Chondrocyte (in vitro differentiated cells): ENCODE data around the gene PHF21B. TPM values are rescaled to one million over a fixed set of nuclear protein-coding genes. Genes with fewer than 3 reads are reported as not detected.
"Not testable (repeated sequence)": the region's sequence is repeated elsewhere in the genome, so short reads cannot be mapped to it uniquely, and the experiment has no call there.

Experiments
- DNase-seq: peaks from one replicate; pipeline ENCODE4 v3.0.0; 2021; ENCODE audit warnings: mixed read lengths, low spot score
- H3K27ac Mint-ChIP-seq: one replicate; pipeline ENCODE4 v1.8.0; 2021; ENCODE audit warnings: mild to moderate bottlenecking, moderate library complexity, mixed read lengths; ENCODE audit not compliant: unreplicated experiment
- H3K27me3 Mint-ChIP-seq: 2 replicates; pipeline ENCODE4 v1.8.0; 2021; ENCODE audit warnings: low read depth, mixed read lengths
- H3K36me3 Mint-ChIP-seq: 2 replicates; pipeline ENCODE4 v1.8.0; 2021; ENCODE audit warnings: low read depth, mixed read lengths
- H3K4me1 Mint-ChIP-seq: 2 replicates; pipeline ENCODE4 v1.8.0; 2021; ENCODE audit warnings: low read depth, mild to moderate bottlenecking, mixed read lengths
- H3K4me3 Mint-ChIP-seq: one replicate; pipeline ENCODE4 v1.8.0; 2021; ENCODE audit warnings: mild to moderate bottlenecking, moderate library complexity, mixed read lengths; ENCODE audit not compliant: unreplicated experiment
- H3K9me3 Mint-ChIP-seq: 2 replicates; pipeline ENCODE4 v1.8.0; 2021; ENCODE audit warnings: low read depth, mixed read lengths
- total RNA-seq: library from RNA; stranded (reverse); gene quantifications from 3 replicates; pipeline ENCODE4 v1.2.1, GENCODE V29; 2021
- TF ChIP-seq, protein P1 (sequence below): fragments of 200-600 bp; sonication (generic); IDR thresholded peaks from 2 replicates; pipeline ENCODE4 v1.5.0; 2021; ENCODE audit warnings: antibody characterized with exemption, mild to moderate bottlenecking, moderate library complexity

Gene PHF21B
- total RNA-seq, 1 donor from 2014 or later: 0.82 TPM

DNA sequence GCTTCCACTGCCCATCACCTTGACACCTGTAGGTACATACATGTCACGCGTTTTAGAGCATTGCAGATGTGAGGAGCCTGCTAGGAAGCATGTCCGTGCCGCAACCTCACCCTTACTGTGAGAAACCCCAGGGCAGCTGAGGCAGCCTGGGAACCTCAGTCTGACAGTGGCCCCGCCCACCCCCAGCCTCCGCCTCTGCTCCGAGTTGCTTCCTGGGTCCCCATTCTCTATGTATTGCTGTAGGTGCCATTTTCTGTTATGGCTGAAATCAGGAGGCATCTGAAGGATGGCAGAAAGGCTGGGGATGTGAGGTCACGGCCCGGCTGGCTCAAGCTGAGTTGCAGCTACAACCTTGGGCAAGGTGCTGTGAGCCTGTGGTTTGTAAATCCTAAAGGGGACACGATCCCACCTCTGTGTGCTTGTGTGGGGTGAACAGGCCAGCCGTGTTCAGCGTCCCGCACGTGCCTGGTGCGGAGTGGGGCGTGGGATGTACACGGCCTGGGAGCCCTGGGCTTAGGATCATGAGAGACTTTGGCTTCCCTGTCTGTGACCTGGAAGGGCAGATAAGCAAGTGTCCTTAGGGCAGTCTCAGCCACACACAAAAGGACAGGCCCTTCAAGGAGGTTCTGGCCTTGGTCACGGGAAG, 102.7 kb downstream of the PHF21B start:
- peaks cover 6% of the 10 kb centered on the region for H3K36me3 Mint-ChIP-seq
- no peak overlapping the region for H3K4me3 Mint-ChIP-seq
- DNase-seq: no peak
- no peaks in the 10 kb centered on the region for H3K4me1 Mint-ChIP-seq
- no peak overlapping the region for H3K27ac Mint-ChIP-seq
- peaks cover 17% of the 10 kb centered on the region for H3K9me3 Mint-ChIP-seq
- TF ChIP-seq, protein P1, sequence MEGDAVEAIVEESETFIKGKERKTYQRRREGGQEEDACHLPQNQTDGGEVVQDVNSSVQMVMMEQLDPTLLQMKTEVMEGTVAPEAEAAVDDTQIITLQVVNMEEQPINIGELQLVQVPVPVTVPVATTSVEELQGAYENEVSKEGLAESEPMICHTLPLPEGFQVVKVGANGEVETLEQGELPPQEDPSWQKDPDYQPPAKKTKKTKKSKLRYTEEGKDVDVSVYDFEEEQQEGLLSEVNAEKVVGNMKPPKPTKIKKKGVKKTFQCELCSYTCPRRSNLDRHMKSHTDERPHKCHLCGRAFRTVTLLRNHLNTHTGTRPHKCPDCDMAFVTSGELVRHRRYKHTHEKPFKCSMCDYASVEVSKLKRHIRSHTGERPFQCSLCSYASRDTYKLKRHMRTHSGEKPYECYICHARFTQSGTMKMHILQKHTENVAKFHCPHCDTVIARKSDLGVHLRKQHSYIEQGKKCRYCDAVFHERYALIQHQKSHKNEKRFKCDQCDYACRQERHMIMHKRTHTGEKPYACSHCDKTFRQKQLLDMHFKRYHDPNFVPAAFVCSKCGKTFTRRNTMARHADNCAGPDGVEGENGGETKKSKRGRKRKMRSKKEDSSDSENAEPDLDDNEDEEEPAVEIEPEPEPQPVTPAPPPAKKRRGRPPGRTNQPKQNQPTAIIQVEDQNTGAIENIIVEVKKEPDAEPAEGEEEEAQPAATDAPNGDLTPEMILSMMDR: no peak
- H3K27me3 Mint-ChIP-seq: peaks cover 1% of the 10 kb centered on the region

DNA sequence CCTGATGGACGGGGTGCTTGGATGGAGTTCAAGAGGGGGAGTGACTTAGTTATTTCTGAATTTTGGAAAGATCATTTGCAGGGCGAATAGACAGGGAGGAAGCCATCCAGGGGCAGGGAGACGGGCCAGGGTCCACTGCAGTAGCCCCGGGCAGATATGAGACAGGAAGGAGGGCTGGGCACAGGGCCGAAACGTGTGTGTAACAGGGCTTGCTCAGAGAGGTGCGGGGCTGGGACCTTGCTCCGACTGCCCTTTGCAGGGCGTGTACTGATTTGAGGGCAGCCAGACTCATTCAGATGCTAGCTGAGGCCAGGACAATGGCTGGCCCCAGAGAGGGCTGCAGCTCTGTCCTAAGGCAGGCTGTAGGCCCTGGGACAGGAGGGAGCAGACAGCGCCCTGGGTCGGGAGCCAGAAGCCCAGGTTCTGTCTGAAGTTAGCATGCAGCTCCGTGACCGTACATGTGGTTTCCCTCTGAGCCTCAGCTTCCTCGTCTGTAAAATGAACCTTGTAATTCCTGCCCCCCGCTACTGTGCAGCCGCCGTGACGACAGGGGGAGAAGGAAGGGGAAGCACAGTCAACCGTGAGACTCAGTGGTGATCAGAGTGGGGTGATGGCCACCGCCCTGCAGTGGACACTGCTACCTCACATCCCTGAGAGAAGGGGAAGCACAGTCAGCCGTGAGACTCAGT, 103.4 kb downstream of the PHF21B start:
- H3K27ac Mint-ChIP-seq: no peak overlapping the region

DNA sequence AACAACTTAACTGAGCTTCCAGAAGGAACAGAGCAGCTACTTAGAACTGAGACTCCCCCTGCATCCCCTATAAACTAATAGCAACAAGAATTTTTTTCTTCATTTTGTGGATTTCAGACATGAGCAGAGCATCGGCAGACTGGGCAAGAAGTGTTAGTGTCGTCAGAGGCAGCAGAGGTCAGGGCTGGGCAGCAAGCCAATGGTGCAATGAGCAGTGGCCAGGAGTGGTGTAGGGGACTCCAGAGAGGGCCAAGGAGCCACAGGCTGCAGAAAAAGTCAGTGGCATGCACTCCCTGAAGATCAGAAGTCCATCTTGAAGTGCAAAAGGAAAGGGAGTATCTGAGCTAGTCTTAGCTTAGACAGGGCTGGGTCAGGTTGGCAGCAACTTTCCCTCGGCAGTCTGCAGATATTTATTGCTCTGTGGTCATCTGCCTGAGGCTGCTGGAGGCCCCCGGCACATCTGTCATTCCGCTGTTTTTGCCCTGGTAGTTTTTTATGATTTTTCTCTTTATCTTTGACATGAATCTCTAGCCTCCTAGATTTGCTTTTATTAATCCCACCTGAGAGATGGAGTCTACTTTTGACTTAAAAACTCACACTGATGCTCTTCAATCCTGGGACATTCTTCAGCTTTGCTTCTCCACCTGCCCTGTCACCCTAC, 105.2 kb downstream of the PHF21B start:
- peaks cover 30% of the 10 kb centered on the region for H3K9me3 Mint-ChIP-seq
- not testable (repeated sequence) for H3K27ac Mint-ChIP-seq, H3K4me3 Mint-ChIP-seq, H3K27me3 Mint-ChIP-seq, H3K4me1 Mint-ChIP-seq, H3K36me3 Mint-ChIP-seq, DNase-seq

More for the DNA sequence above, 103.4 kb downstream of the PHF21B start:
- DNase-seq: no peak
- Mint-ChIP-seq H3K9me3 (peaks cover 24% of the 10 kb centered on the region), H3K4me1 (no peaks in the 10 kb centered on the region), H3K36me3 (peaks cover 5% of the 10 kb centered on the region), H3K4me3 (no peak overlapping the region), H3K27me3 (peaks cover 1% of the 10 kb centered on the region)
- TF ChIP-seq, protein P1: no peak

DNA sequence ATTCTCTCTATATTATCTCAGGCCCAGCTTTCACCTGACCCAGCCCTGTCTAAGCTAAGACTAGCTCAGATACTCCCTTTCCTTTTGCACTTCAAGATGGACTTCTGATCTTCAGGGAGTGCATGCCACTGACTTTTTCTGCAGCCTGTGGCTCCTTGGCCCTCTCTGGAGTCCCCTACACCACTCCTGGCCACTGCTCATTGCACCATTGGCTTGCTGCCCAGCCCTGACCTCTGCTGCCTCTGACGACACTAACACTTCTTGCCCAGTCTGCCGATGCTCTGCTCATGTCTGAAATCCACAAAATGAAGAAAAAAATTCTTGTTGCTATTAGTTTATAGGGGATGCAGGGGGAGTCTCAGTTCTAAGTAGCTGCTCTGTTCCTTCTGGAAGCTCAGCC, 106.6 kb downstream of the PHF21B start:
- not testable (repeated sequence) for DNase-seq, H3K36me3 Mint-ChIP-seq, H3K4me1 Mint-ChIP-seq, H3K27ac Mint-ChIP-seq, H3K27me3 Mint-ChIP-seq, H3K4me3 Mint-ChIP-seq
- peaks cover 30% of the 10 kb centered on the region for H3K9me3 Mint-ChIP-seq

DNA sequence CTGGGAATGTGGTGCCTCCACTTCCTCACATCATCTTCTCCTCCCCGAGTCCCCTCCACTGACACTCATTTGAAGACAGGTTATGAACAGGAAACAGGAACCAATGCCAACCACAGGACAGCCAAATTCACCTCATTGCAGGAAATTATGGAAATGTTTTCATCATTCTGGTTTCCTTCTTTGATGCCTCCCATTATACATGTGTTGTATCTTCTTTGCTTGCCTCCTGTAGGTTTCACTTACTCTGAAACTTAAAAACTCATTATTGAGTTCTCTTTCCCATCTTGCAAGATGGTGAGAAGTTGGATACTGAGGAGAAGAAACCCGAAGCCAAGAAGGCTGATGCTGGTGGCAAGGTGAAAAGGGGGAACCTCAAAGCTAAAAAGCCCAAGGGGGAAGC, 108.5 kb downstream of the PHF21B start:
- H3K27me3 Mint-ChIP-seq: peaks cover 1% of the 10 kb centered on the region
- H3K4me3 Mint-ChIP-seq: no peak overlapping the region
- TF ChIP-seq, protein P1: no peak
- H3K36me3 Mint-ChIP-seq: peaks cover 3% of the 10 kb centered on the region
- H3K9me3 Mint-ChIP-seq: peaks cover 30% of the 10 kb centered on the region
- H3K4me1 Mint-ChIP-seq: no peaks in the 10 kb centered on the region
- H3K27ac Mint-ChIP-seq: no peak overlapping the region
- DNase-seq: no peak

DNA sequence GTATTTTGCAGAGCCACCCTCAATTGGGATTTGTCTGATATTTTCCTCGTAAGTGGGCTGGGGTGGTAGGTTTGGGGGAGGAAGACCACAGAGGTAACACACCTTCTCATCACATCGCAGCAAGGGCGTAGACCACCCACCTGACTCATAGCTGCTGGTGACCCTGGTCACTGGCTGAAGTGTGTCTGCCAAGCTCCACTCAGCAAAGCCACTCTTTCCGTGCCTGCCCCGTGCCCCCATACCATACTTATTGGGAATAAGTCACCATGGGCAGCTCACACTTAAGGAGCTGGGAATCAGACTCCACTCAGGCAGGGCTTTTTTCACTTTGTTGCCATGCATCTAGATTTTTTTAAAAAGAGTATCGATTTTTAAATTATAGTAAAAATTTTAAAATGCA, 111.6 kb downstream of the PHF21B start:
- H3K36me3 Mint-ChIP-seq: peaks cover 3% of the 10 kb centered on the region
- H3K4me1 Mint-ChIP-seq: no peaks in the 10 kb centered on the region

More for the DNA sequence above, 111.6 kb downstream of the PHF21B start:
- Mint-ChIP-seq H3K4me3 (no peak overlapping the region), H3K9me3 (peaks cover 26% of the 10 kb centered on the region), H3K27me3 (peaks cover 1% of the 10 kb centered on the region), H3K27ac (no peak overlapping the region)
- DNase-seq: no peak
- TF ChIP-seq, protein P1: no peak
